ENCODE data around the gene TBC1D26.

GRCh38 chr17:15776871-15777270, 44.8 kb downstream of the TBC1D26 start:
- no peak for TF ChIP-seq EZH2 (IDR thresholded peaks at IDR 0.05; ENCODE audit: insufficient read depth, poor library complexity, severe bottlenecking)
- no peak for TF ChIP-seq EZH2phosphoT487 (IDR thresholded peaks at IDR 0.05; ENCODE audit: insufficient read depth, low read depth)
